MCF 10A (cell line): ENCODE results near the gene PAPOLG. TPM values are rescaled to one million over a fixed set of nuclear protein-coding genes. Genes with fewer than 3 reads are reported as not detected.

Source experiments
- BruUV-seq: library from RNA; stranded (reverse); fragments of 400-500 nt; replicated peaks from 2 replicates; lab custom pipeline; 2021; lab: Mats Ljungman, UMichigan
- CTCF ChIA-PET: fragments of 300-600 bp; sonication (Branson Sonifier 250); formaldehyde crosslinking; extraction: SDS; loops from one replicate; lab custom pipeline; 2021; ENCODE audit warnings: antibody characterized with exemption, inconsistent platforms; lab: Yijun Ruan, JAX
- POLR2A ChIA-PET: fragments of 300-600, 350-650 bp; sonication (Branson Sonifier 250); formaldehyde crosslinking; extraction: SDS; loops from one replicate; lab custom pipeline; 2020; ENCODE audit warnings: antibody characterized with exemption, inconsistent platforms; lab: Yijun Ruan, JAX
- DNase-seq: peaks from one replicate; pipeline ENCODE4 v3.0.0-alpha.2; 2018; ENCODE audit not compliant: unreplicated experiment
- H3K27ac Mint-ChIP-seq: one replicate; pipeline ENCODE4 v1.8.0; 2022; ENCODE audit warnings: mild to moderate bottlenecking, low read depth, mixed read lengths; ENCODE audit not compliant: unreplicated experiment
- H3K27me3 Mint-ChIP-seq: one replicate; pipeline ENCODE4 v1.8.0; 2022; ENCODE audit warnings: mixed read lengths; ENCODE audit not compliant: insufficient read depth, unreplicated experiment
- H3K36me3 Mint-ChIP-seq: one replicate; pipeline ENCODE4 v1.8.0; 2022; ENCODE audit warnings: mild to moderate bottlenecking, moderate library complexity, mixed read lengths; ENCODE audit not compliant: insufficient read depth, unreplicated experiment
- H3K4me1 Mint-ChIP-seq: one replicate; pipeline ENCODE4 v1.8.0; 2022; ENCODE audit warnings: mixed read lengths; ENCODE audit not compliant: insufficient read depth, unreplicated experiment
- H3K4me3 Mint-ChIP-seq: one replicate; pipeline ENCODE4 v1.8.0; 2022; ENCODE audit warnings: mild to moderate bottlenecking, moderate library complexity, mixed read lengths; ENCODE audit not compliant: unreplicated experiment
- H3K9me3 Mint-ChIP-seq: one replicate; pipeline ENCODE4 v1.8.0; 2022; ENCODE audit warnings: mixed read lengths; ENCODE audit not compliant: unreplicated experiment
- intact Hi-C: fragments of 100-400 bp; cut with micrococcal nuclease; formaldehyde crosslinking; loops from 2 replicates; pipeline ENCODE4 v1.14.1; 2022
- total RNA-seq: library from RNA; stranded (reverse); gene quantifications from 2 replicates; pipeline ENCODE4 v1.2.3, GENCODE V29; 2022
- TF ChIP-seq, protein P1 (sequence below): fragments of 200-600 bp; IDR thresholded peaks from one replicate; pipeline ENCODE4 v1.8.0; 2022; ENCODE audit warnings: antibody characterized with exemption, mild to moderate bottlenecking; ENCODE audit not compliant: unreplicated experiment

Gene PAPOLG
- total RNA-seq, 1 experiment from 2014 or later, result 16.9 TPM

DNA sequence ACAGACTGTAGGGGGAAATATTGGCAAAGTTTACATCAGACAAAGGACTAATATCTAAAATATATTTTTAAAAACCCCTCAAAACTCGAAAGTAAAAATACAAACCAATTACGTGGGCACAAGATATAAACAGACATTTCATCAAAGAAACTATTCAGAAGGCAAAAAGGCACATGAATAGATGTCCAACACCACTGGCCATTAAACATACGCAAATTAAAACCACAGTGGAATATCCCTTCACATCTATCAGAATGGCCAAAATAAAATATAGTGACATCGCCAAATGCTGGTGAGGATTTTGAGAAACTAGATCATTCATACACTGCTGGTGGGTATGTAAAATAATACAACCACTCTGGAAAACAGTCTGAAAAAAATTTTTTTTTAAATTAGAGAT, 30.6 kb upstream of the PAPOLG start:
- Mint-ChIP-seq H3K27ac (no peak overlapping the region), H3K4me1 (no peaks in the 10 kb centered on the region), H3K36me3 (no peaks in the 10 kb centered on the region), H3K4me3 (no peak overlapping the region), H3K9me3 (peaks cover 7% of the 10 kb centered on the region), H3K27me3 (no peaks in the 10 kb centered on the region)
- TF ChIP-seq, protein P1, sequence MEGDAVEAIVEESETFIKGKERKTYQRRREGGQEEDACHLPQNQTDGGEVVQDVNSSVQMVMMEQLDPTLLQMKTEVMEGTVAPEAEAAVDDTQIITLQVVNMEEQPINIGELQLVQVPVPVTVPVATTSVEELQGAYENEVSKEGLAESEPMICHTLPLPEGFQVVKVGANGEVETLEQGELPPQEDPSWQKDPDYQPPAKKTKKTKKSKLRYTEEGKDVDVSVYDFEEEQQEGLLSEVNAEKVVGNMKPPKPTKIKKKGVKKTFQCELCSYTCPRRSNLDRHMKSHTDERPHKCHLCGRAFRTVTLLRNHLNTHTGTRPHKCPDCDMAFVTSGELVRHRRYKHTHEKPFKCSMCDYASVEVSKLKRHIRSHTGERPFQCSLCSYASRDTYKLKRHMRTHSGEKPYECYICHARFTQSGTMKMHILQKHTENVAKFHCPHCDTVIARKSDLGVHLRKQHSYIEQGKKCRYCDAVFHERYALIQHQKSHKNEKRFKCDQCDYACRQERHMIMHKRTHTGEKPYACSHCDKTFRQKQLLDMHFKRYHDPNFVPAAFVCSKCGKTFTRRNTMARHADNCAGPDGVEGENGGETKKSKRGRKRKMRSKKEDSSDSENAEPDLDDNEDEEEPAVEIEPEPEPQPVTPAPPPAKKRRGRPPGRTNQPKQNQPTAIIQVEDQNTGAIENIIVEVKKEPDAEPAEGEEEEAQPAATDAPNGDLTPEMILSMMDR, result no peak
- intact Hi-C loops, result no loop called here
- ChIA-PET CTCF (no interaction called here), POLR2A (interaction anchor here (1.0 kb wide), 1 partner anchor 10 kb away, joined by 3 read pairs; no protein-coding TSS in a partner anchor)
- no peak for DNase-seq
- no TSS peak for BruUV-seq

DNA sequence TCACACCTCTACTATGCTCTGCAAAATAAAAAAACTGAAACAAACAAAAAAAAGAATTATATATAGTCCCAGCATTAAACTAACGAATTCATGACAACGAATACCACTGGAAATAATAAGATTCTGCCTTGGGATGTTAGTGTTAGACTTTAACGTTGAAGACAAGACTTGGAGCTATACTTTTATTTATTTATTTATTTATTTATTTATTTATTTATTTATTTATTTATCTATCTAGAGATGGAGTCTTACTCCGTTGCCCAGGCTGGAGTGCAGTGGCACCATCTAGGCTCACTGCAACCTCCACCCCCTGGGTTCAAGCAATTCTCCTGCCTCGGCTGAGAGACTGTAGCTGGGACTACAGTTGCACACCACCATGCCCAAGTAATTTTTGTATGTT, 27.2 kb upstream of the PAPOLG start:
- TF ChIP-seq, protein P1, result no peak
- H3K36me3 Mint-ChIP-seq, result no peaks in the 10 kb centered on the region
- H3K4me1 Mint-ChIP-seq, result no peaks in the 10 kb centered on the region
- no TSS peak for BruUV-seq
- H3K9me3 Mint-ChIP-seq, result peaks cover 4% of the 10 kb centered on the region
- DNase-seq, result no peak
- no peak overlapping the region for H3K27ac Mint-ChIP-seq
- POLR2A ChIA-PET, result no interaction called here
- H3K4me3 Mint-ChIP-seq, result no peak overlapping the region
- CTCF ChIA-PET, result interaction anchor here (0.7 kb wide), 1 partner anchor 28 kb away, joined by 3 read pairs; no protein-coding TSS in a partner anchor
- intact Hi-C loops, result no loop called here
- H3K27me3 Mint-ChIP-seq, result no peaks in the 10 kb centered on the region

DNA sequence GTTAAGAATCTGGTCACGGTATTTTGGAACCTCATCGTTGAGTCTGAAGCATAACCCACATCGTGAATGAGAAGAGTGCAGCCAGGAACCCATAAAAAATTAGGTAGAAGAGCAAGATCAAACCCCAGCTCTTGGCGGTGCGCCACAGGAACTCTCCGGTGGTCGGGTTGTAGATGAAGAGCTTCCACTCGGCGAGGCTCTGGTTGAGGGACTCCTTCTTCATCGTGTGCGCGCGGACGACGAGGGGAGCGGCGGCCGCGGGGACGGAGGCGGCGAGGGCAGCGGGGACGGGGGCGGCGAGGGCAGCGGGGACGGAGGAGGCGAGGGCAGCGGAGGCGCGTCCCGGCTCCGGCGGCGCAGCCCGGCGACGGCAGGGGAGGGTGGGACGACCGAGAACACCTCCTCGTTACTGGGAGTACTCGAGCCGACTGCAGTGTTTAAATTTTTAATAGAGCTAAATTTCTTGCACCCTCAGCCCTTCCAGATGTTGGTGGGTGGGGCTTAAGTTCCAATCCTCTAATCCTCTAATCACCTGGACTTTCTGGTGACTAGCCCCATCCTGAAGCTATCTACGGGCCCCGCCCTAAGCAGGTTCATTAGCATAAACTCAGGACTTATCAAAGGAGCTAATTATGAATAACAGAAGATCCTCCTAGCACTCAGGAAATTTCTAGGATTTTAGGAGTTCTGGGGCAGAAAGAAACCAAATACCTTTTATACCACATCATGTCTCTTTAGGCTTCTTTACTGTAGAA, 20.4 kb upstream of the PAPOLG start:
- ChIA-PET POLR2A (interaction anchor here (0.6 to 1.9 kb wide), 8 partner anchors 10 to 282 kb away, joined by 3 to 6 read pairs (median 3); partner anchors contain the start of genes PAPOLG, PEX13 and PUS10), CTCF (interaction anchor here (0.7 to 1.5 kb wide), 2 partner anchors 28 to 53 kb away, joined by 3 to 5 read pairs; no protein-coding TSS in a partner anchor)
- H3K27ac Mint-ChIP-seq, result no peak overlapping the region
- H3K4me3 Mint-ChIP-seq, result peak overlapping the region; percentile 75
- TF ChIP-seq, protein P1, result no peak
- H3K36me3 Mint-ChIP-seq, result no peaks in the 10 kb centered on the region
- intact Hi-C loops, result no loop called here
- no TSS peak for BruUV-seq
- peak; percentile 15 for DNase-seq
- H3K27me3 Mint-ChIP-seq, result no peaks in the 10 kb centered on the region
- H3K9me3 Mint-ChIP-seq, result no peaks in the 10 kb centered on the region
- H3K4me1 Mint-ChIP-seq, result peaks cover 5% of the 10 kb centered on the region

DNA sequence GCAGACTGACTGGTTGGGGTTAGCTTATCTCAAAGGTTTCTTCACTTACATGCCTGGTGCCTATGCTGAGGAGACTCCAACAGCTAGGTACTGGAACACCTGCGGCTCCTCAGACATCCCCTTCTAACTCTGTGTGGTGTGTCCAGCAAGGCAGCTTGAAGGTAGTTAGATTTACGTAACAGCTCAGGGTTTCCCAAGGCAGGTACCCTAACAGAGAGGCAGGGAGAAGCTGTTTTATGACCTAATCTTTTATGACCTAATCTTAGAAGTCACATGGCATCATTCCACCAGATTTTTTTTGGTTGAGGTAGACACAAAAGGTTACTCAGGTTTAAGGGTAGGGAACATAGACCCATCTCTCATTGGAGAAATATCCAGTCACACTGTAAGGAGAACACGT, 17.4 kb upstream of the PAPOLG start:
- no peaks in the 10 kb centered on the region for H3K9me3 Mint-ChIP-seq
- H3K4me1 Mint-ChIP-seq, result peaks cover 5% of the 10 kb centered on the region
- no TSS peak for BruUV-seq
- intact Hi-C loops, result no loop called here
- POLR2A ChIA-PET, result interaction anchor here (1.8 kb wide), 1 partner anchor 17 kb away, joined by 10 read pairs; the partner anchor contains the start of gene PAPOLG
- no peak for DNase-seq
- no peaks in the 10 kb centered on the region for H3K36me3 Mint-ChIP-seq
- TF ChIP-seq, protein P1, result no peak
- H3K27me3 Mint-ChIP-seq, result no peaks in the 10 kb centered on the region
- H3K4me3 Mint-ChIP-seq, result no peak overlapping the region
- no peak overlapping the region for H3K27ac Mint-ChIP-seq
- CTCF ChIA-PET, result interaction anchor here (0.9 to 1.5 kb wide), 2 partner anchors 30 to 64 kb away, joined by 3 to 5 read pairs; no protein-coding TSS in a partner anchor
